Peyer's patch (tissue), 4 donors: ENCODE results near the gene ST6GAL1. TPM values are rescaled to one million over a fixed set of nuclear protein-coding genes. Genes with fewer than 3 reads are reported as not detected.
A peak's percentile ranks its signal among the peaks of the same experiment; 100 is the strongest.

Experiments
- DNase-seq, 3 donors: peaks; one replicate each; pipeline ENCODE4 v3.0.0-alpha.2; 2017 to 2019
- H3K27ac ChIP-seq, 4 donors: fragments of 200-600 bp; sonication (generic); one replicate each; pipeline ENCODE4 v1.5.1; 2016 to 2019
- H3K27me3 ChIP-seq, 2 donors: fragments of 200-600 bp; sonication (generic); one replicate each; pipeline ENCODE4 v1.5.1; 2019
- H3K36me3 ChIP-seq, 3 donors: fragments of 200-600 bp; sonication (generic); one replicate each; pipeline ENCODE4 v1.5.1; 2016 to 2019
- H3K4me1 ChIP-seq, 4 donors: fragments of 200-600 bp; sonication (generic); one replicate each; pipeline ENCODE4 v1.5.1; 2016 to 2019
- H3K4me3 ChIP-seq, 4 donors: fragments of 200-600 bp; sonication (generic); 1 replicate in 3 of 4; 2 replicates in 1 of 4; pipeline ENCODE4 v1.5.1; 2016 to 2019; ENCODE audit warnings: mild to moderate bottlenecking in 1 of 4
- H3K9me3 ChIP-seq, 4 donors: fragments of 200-600 bp; sonication (generic); one replicate each; pipeline ENCODE4 v1.5.1; 2016 to 2019; ENCODE audit warnings: mild to moderate bottlenecking in 1 of 4
- POLR2A ChIP-seq, 2 donors: fragments of 450-650 bp; IDR thresholded peaks; one replicate each; pipeline ENCODE4 v1.5.1; 2017; ENCODE audit warnings: antibody characterized with exemption in 2 of 2, mild to moderate bottlenecking in 2 of 2, moderate library complexity in 2 of 2
- total RNA-seq, 4 donors: library from RNA; depleted of rRNA; stranded (reverse); fragments of >200 nt; gene quantifications; one replicate each; pipeline ENCODE4 v1.1.0, GENCODE V29; 2016
- TF ChIP-seq, protein P1 (sequence below), 6 experiments: fragments of 450-650 bp in 4 of 6; fragments of 200-600 bp in 2 of 6; sonication (generic) in 1 of 6; IDR thresholded peaks; one replicate each; pipeline ENCODE4 v1.5.1; 2017 to 2019; ENCODE audit warnings: antibody characterized with exemption in 6 of 6, mild to moderate bottlenecking in 3 of 6, moderate library complexity in 1 of 6

Gene ST6GAL1
- total RNA-seq, 4 donors from 2014 or later, result 3.7 to 96.6 (median 14.9) TPM

DNA sequence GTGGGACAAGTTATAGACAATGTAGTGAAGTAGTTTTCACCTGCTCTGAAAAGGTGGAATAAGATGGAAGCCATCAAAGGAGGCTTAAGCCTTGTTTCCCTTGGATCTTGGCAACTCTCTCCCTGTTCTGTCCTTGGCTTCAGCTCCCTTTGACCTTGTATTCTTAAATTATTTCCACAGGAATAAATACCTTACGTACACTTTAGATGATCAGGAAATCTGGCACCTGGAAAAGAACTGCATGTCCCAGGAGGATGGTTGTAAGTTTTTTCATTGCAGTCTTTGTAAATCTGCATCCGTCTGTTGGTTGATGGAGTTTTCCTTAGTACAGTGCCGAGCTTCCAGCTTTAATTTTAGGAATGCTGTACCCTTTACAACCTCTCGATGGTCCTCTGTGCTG is 11.8 kb downstream of the ST6GAL1 start:
- Histone ChIP-seq H3K27me3 (no peaks in the 10 kb centered on the region), H3K4me1 (peaks cover 0 to 5% (median 0%) of the 10 kb centered on the region in 4 donors), H3K9me3 (no peaks in the 10 kb centered on the region), H3K27ac (no peak overlapping the region), H3K36me3 (no peaks in the 10 kb centered on the region), H3K4me3 (no peak overlapping the region)
- TF ChIP-seq, protein P1, sequence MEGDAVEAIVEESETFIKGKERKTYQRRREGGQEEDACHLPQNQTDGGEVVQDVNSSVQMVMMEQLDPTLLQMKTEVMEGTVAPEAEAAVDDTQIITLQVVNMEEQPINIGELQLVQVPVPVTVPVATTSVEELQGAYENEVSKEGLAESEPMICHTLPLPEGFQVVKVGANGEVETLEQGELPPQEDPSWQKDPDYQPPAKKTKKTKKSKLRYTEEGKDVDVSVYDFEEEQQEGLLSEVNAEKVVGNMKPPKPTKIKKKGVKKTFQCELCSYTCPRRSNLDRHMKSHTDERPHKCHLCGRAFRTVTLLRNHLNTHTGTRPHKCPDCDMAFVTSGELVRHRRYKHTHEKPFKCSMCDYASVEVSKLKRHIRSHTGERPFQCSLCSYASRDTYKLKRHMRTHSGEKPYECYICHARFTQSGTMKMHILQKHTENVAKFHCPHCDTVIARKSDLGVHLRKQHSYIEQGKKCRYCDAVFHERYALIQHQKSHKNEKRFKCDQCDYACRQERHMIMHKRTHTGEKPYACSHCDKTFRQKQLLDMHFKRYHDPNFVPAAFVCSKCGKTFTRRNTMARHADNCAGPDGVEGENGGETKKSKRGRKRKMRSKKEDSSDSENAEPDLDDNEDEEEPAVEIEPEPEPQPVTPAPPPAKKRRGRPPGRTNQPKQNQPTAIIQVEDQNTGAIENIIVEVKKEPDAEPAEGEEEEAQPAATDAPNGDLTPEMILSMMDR (IDR thresholded peaks at IDR 0.05), result no peak
- no peak for TF ChIP-seq POLR2A (IDR thresholded peaks at IDR 0.05)
- no peak for DNase-seq

DNA sequence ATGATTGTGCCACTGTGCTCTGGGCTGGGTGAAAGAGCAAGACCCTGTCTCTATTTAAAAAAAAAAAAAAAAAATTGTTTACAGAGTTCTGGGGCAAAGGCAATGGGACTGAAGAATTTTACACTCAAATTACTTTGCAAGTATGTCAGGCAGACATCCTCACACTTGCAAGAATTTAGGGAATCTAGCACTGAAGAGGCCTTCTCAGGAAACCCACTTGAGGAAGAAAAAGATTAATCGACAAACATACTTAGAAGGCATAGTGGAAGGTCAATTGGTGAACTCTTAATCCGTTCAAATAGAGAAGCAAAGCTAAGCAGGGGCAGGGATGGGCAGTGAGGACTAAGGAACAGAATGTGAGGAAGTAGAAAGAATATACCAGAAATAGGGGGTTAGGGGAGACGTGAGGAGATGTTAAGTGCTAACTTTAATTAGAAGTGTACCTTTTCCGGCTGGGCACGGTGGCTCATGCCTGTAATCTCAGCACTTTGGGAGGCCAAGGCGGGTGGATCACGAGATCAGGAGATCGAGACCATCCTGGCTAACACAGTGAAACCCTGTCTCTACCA is 15.0 kb downstream of the ST6GAL1 start:
- TF ChIP-seq, protein P1 (IDR thresholded peaks at IDR 0.05), result no peak
- no peak for TF ChIP-seq POLR2A (IDR thresholded peaks at IDR 0.05)
- no peaks in the 10 kb centered on the region for H3K27me3 ChIP-seq
- no peak for DNase-seq

DNA sequence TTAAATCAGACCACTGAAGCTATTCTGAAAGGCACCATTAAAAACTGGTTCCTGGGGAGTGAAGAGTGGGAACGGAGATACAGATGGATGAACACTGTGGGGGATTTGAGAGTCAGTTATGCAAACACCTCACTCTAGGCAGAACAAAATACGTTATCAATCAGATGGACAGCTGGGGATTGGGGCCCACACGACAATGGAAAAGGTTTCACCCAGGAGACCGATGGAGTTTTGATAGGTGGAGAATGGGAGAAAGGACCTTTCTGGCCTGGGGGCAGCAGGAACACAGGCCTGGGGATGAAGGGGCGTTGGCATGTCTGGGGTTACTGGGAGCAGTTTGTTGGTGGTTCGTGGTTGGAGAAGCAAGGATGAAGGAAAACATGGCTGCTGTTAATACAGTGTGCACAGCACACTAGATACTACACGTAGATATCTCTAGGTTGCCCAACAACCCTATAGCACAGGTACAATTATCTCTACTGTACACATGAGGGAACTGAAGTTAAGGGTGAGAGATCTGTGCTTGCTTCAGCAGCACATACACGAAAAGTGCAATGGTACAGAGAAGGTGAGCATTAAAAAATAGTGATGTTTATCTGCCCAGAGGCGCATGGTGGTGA is 16.5 kb downstream of the ST6GAL1 start:
- no peaks in the 10 kb centered on the region for H3K9me3 ChIP-seq
- no peak overlapping the region for H3K27ac ChIP-seq

More for the DNA sequence above, 15.0 kb downstream of the ST6GAL1 start:
- no peaks in the 10 kb centered on the region for H3K9me3 ChIP-seq
- H3K27ac ChIP-seq, result no peak overlapping the region
- no peaks in the 10 kb centered on the region for H3K36me3 ChIP-seq
- peaks cover 0 to 5% (median 0%) of the 10 kb centered on the region in 4 donors for H3K4me1 ChIP-seq
- no peak overlapping the region for H3K4me3 ChIP-seq

DNA sequence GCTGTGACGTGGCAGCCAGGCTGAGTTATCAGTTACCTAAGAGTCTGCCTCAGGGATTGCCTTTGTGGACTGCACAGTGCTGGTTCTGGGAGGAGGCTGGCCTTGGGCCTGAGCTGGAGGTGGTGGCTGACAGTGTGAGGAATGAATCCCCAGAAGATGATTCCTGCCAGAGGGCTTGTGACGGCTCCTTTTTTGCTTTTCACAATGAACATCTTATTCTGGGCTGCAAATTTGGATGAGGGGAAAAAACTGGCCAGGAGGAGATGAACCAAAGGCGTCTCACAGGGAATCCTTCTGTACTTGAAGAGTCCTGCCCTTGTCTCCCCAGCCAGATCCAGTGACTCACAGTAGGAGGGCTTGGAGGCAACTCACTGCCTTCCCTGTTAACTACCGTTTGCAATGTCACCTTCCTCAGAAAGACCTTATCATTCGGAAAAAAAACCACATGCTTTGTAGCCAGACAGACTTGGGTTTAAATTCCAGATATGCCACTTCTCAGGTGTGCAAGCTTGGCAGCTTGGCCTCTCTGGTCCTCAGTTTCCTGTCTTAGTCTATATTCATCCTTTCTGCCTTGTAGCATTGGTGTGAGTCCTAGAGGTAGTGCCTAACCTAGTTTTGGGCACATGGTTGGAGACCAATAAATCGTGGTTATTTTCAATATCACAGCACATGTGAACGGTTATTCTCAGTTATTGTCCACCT is 19.1 kb downstream of the ST6GAL1 start:
- Histone ChIP-seq H3K27me3 (no peaks in the 10 kb centered on the region), H3K27ac (no peak overlapping the region), H3K36me3 (no peaks in the 10 kb centered on the region), H3K4me1 (peaks cover 0 to 5% (median 0%) of the 10 kb centered on the region in 4 donors), H3K9me3 (no peaks in the 10 kb centered on the region), H3K4me3 (no peak overlapping the region)
- DNase-seq, result no peak
- no peak for TF ChIP-seq POLR2A (IDR thresholded peaks at IDR 0.05)
- TF ChIP-seq, protein P1 (IDR thresholded peaks at IDR 0.05), result no peak

More for the DNA sequence above, 16.5 kb downstream of the ST6GAL1 start:
- no peak overlapping the region for H3K4me3 ChIP-seq
- no peaks in the 10 kb centered on the region for H3K27me3 ChIP-seq
- H3K36me3 ChIP-seq, result no peaks in the 10 kb centered on the region
- peaks cover 0 to 5% (median 0%) of the 10 kb centered on the region in 4 donors for H3K4me1 ChIP-seq
- TF ChIP-seq, protein P1 (IDR thresholded peaks at IDR 0.05), result no peak
- TF ChIP-seq POLR2A (IDR thresholded peaks at IDR 0.05), result no peak
- peak in 1 of 3 donors; percentile 31 for DNase-seq

DNA sequence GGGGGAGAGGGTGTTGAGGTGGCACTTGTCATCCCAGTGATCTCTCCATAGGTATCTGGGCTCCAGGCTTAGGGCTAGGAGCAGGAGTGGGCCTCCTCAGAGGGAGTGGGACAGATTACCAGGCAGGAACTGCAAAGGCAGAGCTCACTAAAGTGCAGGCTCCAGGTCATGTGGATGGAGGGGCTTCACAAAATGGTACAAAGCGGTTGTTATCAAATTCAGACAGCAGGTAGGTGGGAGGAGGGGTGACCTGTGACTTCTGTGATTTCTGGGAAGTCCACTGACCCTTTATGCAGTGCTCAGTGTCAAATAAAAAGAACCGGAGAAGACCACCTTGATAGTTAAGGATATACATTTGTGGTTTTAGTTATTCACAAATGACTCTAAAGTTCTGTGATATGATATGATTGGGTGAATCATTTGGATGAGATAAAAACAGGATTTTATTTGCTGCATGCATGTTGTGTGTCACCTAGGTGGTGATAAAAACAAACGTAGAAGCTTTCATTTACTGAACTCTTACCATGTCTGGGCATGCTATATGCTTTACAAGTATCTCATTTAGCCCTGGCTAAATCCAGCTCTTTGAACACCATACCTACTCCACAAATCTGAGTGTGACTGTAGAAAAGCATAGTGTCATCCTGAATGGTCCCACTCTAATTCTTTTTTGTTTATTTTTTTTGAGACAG is 20.2 kb downstream of the ST6GAL1 start:
- H3K27ac ChIP-seq, result no peak overlapping the region
- H3K4me3 ChIP-seq, result no peak overlapping the region
- TF ChIP-seq, protein P1 (IDR thresholded peaks at IDR 0.05), result no peak
- TF ChIP-seq POLR2A (IDR thresholded peaks at IDR 0.05), result no peak

More for the DNA sequence above, 20.2 kb downstream of the ST6GAL1 start:
- no peak for DNase-seq
- H3K27me3 ChIP-seq, result no peaks in the 10 kb centered on the region
- H3K9me3 ChIP-seq, result no peaks in the 10 kb centered on the region
- peaks cover 0 to 5% (median 0%) of the 10 kb centered on the region in 4 donors for H3K4me1 ChIP-seq
- no peaks in the 10 kb centered on the region for H3K36me3 ChIP-seq
